ENCODE results near the gene VEGFA.

Gene VEGFA

GRCh38 chr6:43788301-43788700 is 18.3 kb downstream of the VEGFA start:
- DNase-seq, result no peak

- no peak for DNase-seq
These were observed 19.4 kb downstream of the VEGFA start for GRCh38 chr6:43789447-43789846.

- DNase-seq, result no peak
These were observed 20.0 kb downstream of the VEGFA start for GRCh38 chr6:43790031-43790430.

- DNase-seq, result no peak
These were observed 21.9 kb downstream of the VEGFA start for GRCh38 chr6:43791745-43792422.

- no peak for DNase-seq
These were observed 23.3 kb downstream of the VEGFA start for GRCh38 chr6:43793154-43793874.

GRCh38 chr6:43793875-43794242 is 23.8 kb downstream of the VEGFA start:
- no peak for DNase-seq

GRCh38 chr6:43795421-43795820 is 25.4 kb downstream of the VEGFA start:
- DNase-seq, result no peak

- no peak for DNase-seq
These were observed 26.2 kb downstream of the VEGFA start for GRCh38 chr6:43796168-43796567.

- no peak for DNase-seq
These were observed 27.2 kb downstream of the VEGFA start for GRCh38 chr6:43796903-43797890.

GRCh38 chr6:43797919-43798318 is 27.9 kb downstream of the VEGFA start:
- DNase-seq, result no peak

GRCh38 chr6:43798688-43799444 is 28.9 kb downstream of the VEGFA start:
- no peak for DNase-seq

GRCh38 chr6:43799551-43800297 is 29.7 kb downstream of the VEGFA start:
- DNase-seq, result no peak

GRCh38 chr6:43800298-43800623 is 30.2 kb downstream of the VEGFA start:
- no peak for DNase-seq

- DNase-seq, result no peak
These were observed 30.9 kb downstream of the VEGFA start for GRCh38 chr6:43800746-43801494.

- DNase-seq, result no peak
These were observed 31.6 kb downstream of the VEGFA start for GRCh38 chr6:43801495-43802181.

- no peak for DNase-seq
These were observed 33.2 kb downstream of the VEGFA start for GRCh38 chr6:43803055-43803782.

- DNase-seq, result no peak
These were observed 34.0 kb downstream of the VEGFA start for GRCh38 chr6:43803783-43804549.

GRCh38 chr6:43804550-43805223 is 34.7 kb downstream of the VEGFA start:
- no peak for DNase-seq

GRCh38 chr6:43805699-43806042 is 35.7 kb downstream of the VEGFA start:
- DNase-seq, result no peak

Measured in retina (tissue), 1 donor.